ENCODE measurements around the gene COMMD10.

DNA sequence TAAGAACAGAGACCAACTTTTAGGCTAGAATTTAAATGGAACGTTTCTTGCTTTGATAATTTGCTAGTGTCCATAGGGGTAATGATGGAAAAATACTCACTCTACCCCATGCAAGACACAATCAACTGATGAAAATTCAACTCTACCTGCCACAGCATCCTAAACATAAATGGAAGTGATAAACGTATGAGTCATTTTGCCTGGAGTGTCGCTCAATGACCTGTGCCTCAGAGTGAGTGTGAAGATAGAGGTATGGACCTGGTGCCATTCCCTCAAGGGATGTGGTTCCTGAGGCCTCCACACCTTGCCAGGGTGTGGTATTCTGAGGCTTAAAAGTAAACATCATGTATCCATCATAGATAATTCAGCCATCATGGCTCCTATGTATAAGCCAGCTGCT is 38.6 kb upstream of the COMMD10 start:
- TF ChIP-seq POLR2AphosphoS5 (IDR thresholded peaks at IDR 0.05; ENCODE audit: low read depth, low read length) = no peak
- TF ChIP-seq TAF1 (IDR thresholded peaks at IDR 0.05; ENCODE audit: borderline replicate concordance, insufficient read depth, low read length) = no peak
